NCI-H1930 (cell line): ENCODE measurements around the gene TMEM219.

Source experiments
- DNase-seq, 2 experiments: peaks; one replicate each; lab custom pipeline; 2025; lab: John Stamatoyannopoulos, UW

Gene TMEM219

GRCh38 chr16:29982560-29983419 lies 20.9 kb downstream of the TMEM219 start:
- no peak for DNase-seq

- no peak for DNase-seq
Observed at GRCh38 chr16:29983420-29984136, 21.7 kb downstream of the TMEM219 start.

- no peak for DNase-seq
Observed at GRCh38 chr16:29984137-29984763, 22.4 kb downstream of the TMEM219 start.

- no peak for DNase-seq
Observed at GRCh38 chr16:29984764-29985147, 22.9 kb downstream of the TMEM219 start.

GRCh38 chr16:29985271-29985811 lies 23.5 kb downstream of the TMEM219 start:
- no peak for DNase-seq

GRCh38 chr16:29986231-29986630 lies 24.4 kb downstream of the TMEM219 start:
- no peak for DNase-seq

GRCh38 chr16:29986931-29987330 lies 25.1 kb downstream of the TMEM219 start:
- no peak for DNase-seq

GRCh38 chr16:29987371-29988085 lies 25.6 kb downstream of the TMEM219 start:
- no peak for DNase-seq

- no peak for DNase-seq
Observed at GRCh38 chr16:29988346-29989075, 26.6 kb downstream of the TMEM219 start.

GRCh38 chr16:29989111-29989858 lies 27.4 kb downstream of the TMEM219 start:
- DNase-seq: no peak

GRCh38 chr16:29990034-29990433 lies 28.2 kb downstream of the TMEM219 start:
- no peak for DNase-seq

- DNase-seq: no peak
Observed at GRCh38 chr16:29990883-29991570, 29.1 kb downstream of the TMEM219 start.

GRCh38 chr16:29991571-29991904 lies 29.7 kb downstream of the TMEM219 start:
- DNase-seq: no peak

- DNase-seq: no peak
Observed at GRCh38 chr16:29992344-29992967, 30.6 kb downstream of the TMEM219 start.

GRCh38 chr16:29993191-29993902 lies 31.5 kb downstream of the TMEM219 start:
- no peak for DNase-seq

GRCh38 chr16:29993903-29994599 lies 32.2 kb downstream of the TMEM219 start:
- no peak for DNase-seq

GRCh38 chr16:29994600-29995323 lies 32.9 kb downstream of the TMEM219 start:
- no peak for DNase-seq
